Measurements from ENCODE around the gene WDR90. TPM values are rescaled to one million over a fixed set of nuclear protein-coding genes. Genes with fewer than 3 reads are reported as not detected.

The WDR90 gene
- total and polyA plus RNA-seq, 2 of the 13 experiments (the other 11 are each of a cell fraction or from before 2014, with no cell fraction given) = 14.9 to 28.9 TPM

DNA sequence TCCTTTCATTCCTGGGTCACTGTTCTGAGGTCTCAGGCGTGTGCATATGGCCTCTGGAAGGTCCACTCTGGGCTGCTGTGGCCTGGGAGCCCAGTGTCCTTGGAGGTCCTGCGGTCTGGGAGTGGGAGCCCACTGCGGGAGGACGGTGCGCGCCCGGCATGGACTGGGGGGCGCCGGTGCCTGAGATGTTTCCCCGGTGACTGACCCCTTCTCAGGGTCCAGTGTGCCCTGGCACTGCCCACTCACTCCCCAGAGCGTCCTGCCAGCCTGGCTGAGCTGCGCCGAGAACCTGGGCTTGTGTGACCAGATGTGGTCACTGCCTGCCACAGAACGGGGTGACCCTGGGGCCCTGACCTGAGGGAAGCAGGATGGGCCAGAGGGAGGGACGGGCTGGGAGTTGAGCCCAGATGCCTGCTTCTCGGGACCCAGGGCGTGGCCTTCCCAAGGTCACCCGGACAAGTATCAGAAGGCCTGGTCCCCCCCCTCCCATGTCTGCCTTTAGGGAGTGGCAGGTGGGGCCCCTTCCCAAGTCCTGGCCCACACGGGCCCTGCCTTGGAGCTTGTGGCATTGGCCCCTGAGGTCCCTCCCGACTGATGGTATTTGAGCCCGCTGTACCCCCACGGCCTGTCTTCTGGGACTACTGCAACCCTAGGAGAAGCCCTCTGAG, 25.2 kb downstream of the WDR90 start (continued):
- TF ChIP-seq SP1 (IDR thresholded peaks at IDR 0.05) (no peak), SP1 (CRISPR knock-in tag; IDR thresholded peaks at IDR 0.05) (no peak), SAP130 (CRISPR knock-in tag; IDR thresholded peaks at IDR 0.05; ENCODE audit: low read depth) (no peak), ZNF296 (CRISPR knock-in tag; conservative IDR thresholded peaks at IDR 0.05) (0 out of 2 replicates have a peak, but pooled peaks have one; percentile 35), YY1 (IDR thresholded peaks at IDR 0.05; ENCODE audit: insufficient read depth, insufficient replicate concordance, low read depth, low read length) (no peak), ZNF790 (CRISPR knock-in tag; IDR thresholded peaks at IDR 0.05; ENCODE audit: borderline replicate concordance) (no peak), DPF2 (CRISPR knock-in tag; IDR thresholded peaks at IDR 0.05; ENCODE audit: borderline replicate concordance, low read depth) (no peak), HNF4A (CRISPR knock-in tag; IDR thresholded peaks at IDR 0.05) (no peak), SIX4 (CRISPR knock-in tag; IDR thresholded peaks at IDR 0.05) (no peak), STAG1 (CRISPR knock-in tag; IDR thresholded peaks at IDR 0.05) (no peak), MTA1 (CRISPR knock-in tag; IDR thresholded peaks at IDR 0.05; ENCODE audit: borderline replicate concordance) (peak; percentile 16; the same call in 1 of the 2 replicates), CENPX (CRISPR knock-in tag; IDR thresholded peaks at IDR 0.05) (no peak), ZNF761 (CRISPR knock-in tag; conservative IDR thresholded peaks at IDR 0.05) (no peak)
- TF ChIP-seq, protein P1, sequence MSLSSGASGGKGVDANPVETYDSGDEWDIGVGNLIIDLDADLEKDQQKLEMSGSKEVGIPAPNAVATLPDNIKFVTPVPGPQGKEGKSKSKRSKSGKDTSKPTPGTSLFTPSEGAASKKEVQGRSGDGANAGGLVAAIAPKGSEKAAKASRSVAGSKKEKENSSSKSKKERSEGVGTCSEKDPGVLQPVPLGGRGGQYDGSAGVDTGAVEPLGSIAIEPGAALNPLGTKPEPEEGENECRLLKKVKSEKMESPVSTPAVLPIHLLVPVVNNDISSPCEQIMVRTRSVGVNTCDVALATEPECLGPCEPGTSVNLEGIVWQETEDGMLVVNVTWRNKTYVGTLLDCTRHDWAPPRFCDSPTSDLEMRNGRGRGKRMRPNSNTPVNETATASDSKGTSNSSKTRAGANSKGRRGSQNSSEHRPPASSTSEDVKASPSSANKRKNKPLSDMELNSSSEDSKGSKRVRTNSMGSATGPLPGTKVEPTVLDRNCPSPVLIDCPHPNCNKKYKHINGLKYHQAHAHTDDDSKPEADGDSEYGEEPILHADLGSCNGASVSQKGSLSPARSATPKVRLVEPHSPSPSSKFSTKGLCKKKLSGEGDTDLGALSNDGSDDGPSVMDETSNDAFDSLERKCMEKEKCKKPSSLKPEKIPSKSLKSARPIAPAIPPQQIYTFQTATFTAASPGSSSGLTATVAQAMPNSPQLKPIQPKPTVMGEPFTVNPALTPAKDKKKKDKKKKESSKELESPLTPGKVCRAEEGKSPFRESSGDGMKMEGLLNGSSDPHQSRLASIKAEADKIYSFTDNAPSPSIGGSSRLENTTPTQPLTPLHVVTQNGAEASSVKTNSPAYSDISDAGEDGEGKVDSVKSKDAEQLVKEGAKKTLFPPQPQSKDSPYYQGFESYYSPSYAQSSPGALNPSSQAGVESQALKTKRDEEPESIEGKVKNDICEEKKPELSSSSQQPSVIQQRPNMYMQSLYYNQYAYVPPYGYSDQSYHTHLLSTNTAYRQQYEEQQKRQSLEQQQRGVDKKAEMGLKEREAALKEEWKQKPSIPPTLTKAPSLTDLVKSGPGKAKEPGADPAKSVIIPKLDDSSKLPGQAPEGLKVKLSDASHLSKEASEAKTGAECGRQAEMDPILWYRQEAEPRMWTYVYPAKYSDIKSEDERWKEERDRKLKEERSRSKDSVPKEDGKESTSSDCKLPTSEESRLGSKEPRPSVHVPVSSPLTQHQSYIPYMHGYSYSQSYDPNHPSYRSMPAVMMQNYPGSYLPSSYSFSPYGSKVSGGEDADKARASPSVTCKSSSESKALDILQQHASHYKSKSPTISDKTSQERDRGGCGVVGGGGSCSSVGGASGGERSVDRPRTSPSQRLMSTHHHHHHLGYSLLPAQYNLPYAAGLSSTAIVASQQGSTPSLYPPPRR (CRISPR knock-in tag; IDR thresholded peaks at IDR 0.05; ENCODE audit: borderline replicate concordance) = no peak
- TF ChIP-seq, protein P2, sequence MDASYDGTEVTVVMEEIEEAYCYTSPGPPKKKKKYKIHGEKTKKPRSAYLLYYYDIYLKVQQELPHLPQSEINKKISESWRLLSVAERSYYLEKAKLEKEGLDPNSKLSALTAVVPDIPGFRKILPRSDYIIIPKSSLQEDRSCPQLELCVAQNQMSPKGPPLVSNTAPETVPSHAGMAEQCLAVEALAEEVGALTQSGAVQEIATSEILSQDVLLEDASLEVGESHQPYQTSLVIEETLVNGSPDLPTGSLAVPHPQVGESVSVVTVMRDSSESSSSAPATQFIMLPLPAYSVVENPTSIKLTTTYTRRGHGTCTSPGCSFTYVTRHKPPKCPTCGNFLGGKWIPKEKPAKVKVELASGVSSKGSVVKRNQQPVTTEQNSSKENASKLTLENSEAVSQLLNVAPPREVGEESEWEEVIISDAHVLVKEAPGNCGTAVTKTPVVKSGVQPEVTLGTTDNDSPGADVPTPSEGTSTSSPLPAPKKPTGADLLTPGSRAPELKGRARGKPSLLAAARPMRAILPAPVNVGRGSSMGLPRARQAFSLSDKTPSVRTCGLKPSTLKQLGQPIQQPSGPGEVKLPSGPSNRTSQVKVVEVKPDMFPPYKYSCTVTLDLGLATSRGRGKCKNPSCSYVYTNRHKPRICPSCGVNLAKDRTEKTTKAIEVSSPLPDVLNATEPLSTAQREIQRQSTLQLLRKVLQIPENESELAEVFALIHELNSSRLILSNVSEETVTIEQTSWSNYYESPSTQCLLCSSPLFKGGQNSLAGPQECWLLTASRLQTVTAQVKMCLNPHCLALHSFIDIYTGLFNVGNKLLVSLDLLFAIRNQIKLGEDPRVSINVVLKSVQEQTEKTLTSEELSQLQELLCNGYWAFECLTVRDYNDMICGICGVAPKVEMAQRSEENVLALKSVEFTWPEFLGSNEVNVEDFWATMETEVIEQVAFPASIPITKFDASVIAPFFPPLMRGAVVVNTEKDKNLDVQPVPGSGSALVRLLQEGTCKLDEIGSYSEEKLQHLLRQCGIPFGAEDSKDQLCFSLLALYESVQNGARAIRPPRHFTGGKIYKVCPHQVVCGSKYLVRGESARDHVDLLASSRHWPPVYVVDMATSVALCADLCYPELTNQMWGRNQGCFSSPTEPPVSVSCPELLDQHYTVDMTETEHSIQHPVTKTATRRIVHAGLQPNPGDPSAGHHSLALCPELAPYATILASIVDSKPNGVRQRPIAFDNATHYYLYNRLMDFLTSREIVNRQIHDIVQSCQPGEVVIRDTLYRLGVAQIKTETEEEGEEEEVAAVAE (CRISPR knock-in tag; IDR thresholded peaks at IDR 0.05; ENCODE audit: borderline replicate concordance) = no peak
- TF ChIP-seq, protein P3, sequence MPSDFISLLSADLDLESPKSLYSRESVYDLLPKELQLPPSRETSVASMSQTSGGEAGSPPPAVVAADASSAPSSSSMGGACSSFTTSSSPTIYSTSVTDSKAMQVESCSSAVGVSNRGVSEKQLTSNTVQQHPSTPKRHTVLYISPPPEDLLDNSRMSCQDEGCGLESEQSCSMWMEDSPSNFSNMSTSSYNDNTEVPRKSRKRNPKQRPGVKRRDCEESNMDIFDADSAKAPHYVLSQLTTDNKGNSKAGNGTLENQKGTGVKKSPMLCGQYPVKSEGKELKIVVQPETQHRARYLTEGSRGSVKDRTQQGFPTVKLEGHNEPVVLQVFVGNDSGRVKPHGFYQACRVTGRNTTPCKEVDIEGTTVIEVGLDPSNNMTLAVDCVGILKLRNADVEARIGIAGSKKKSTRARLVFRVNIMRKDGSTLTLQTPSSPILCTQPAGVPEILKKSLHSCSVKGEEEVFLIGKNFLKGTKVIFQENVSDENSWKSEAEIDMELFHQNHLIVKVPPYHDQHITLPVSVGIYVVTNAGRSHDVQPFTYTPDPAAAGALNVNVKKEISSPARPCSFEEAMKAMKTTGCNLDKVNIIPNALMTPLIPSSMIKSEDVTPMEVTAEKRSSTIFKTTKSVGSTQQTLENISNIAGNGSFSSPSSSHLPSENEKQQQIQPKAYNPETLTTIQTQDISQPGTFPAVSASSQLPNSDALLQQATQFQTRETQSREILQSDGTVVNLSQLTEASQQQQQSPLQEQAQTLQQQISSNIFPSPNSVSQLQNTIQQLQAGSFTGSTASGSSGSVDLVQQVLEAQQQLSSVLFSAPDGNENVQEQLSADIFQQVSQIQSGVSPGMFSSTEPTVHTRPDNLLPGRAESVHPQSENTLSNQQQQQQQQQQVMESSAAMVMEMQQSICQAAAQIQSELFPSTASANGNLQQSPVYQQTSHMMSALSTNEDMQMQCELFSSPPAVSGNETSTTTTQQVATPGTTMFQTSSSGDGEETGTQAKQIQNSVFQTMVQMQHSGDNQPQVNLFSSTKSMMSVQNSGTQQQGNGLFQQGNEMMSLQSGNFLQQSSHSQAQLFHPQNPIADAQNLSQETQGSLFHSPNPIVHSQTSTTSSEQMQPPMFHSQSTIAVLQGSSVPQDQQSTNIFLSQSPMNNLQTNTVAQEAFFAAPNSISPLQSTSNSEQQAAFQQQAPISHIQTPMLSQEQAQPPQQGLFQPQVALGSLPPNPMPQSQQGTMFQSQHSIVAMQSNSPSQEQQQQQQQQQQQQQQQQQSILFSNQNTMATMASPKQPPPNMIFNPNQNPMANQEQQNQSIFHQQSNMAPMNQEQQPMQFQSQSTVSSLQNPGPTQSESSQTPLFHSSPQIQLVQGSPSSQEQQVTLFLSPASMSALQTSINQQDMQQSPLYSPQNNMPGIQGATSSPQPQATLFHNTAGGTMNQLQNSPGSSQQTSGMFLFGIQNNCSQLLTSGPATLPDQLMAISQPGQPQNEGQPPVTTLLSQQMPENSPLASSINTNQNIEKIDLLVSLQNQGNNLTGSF (CRISPR knock-in tag; IDR thresholded peaks at IDR 0.05) = no peak
